ENCODE measurements around the gene ARPP21.

ARPP21 gene

DNA sequence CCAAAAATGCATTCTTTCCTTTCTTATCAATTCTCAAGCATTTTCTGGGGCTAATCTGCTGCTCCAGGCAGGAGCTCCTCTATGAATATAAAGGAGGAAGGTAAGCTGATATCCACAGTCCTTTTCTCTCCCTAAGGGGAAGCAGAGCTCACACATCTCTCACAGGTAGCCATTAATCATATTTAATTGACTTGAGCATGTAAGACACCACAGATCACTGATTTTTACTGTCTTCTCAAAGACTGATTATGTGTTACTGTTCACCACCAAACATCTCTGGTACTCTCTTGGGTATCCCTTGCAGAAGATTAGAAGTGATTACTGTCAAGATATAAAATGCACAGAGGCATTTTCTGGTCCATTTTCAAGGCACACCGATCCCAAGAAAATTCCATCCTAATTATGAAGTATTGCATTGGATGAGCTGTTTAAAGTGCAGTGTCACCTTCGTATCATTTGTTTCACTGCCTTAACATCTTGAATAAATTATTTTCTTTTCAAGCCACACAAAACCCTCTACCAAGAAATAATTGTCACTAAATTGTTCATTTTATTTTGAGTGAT is 100.7 kb downstream of the ARPP21 start:
- no peaks in the 10 kb centered on the region for H3K36me3 ChIP-seq (ENCODE audit: control insufficient read depth, insufficient read depth, low read length)
- no peak overlapping the region for H3K4me2 ChIP-seq (ENCODE audit: low read length)
- H2AK5ac ChIP-seq (ENCODE audit: low read length), result no peak overlapping the region
- peak; percentile 60 for DNase-seq
- H3K56ac ChIP-seq (ENCODE audit: low read length), result no peak overlapping the region
- no peaks in the 10 kb centered on the region for H3K79me2 ChIP-seq (ENCODE audit: control insufficient read depth, insufficient read depth, low read length)
- H2BK15ac ChIP-seq (replicated peaks; ENCODE audit: low read depth), result no peak overlapping the region
- H3K9ac ChIP-seq (ENCODE audit: low read length), result no peak overlapping the region
- H3K79me1 ChIP-seq (ENCODE audit: low read length), result no peaks in the 10 kb centered on the region
- no peak overlapping the region for H3K27ac ChIP-seq (ENCODE audit: low read depth, low read length)
- no peak overlapping the region for H3K4me3 ChIP-seq (ENCODE audit: low read length)
- no peak overlapping the region for H3K23ac ChIP-seq (ENCODE audit: low read length)
- H4K5ac ChIP-seq (ENCODE audit: low read length), result no peak overlapping the region
- H3K4me1 ChIP-seq (ENCODE audit: control insufficient read depth, low read depth, low read length), result no peaks in the 10 kb centered on the region
- no peak overlapping the region for H3K4ac ChIP-seq (ENCODE audit: low read depth, low read length)
- no peaks in the 10 kb centered on the region for H3K27me3 ChIP-seq (ENCODE audit: insufficient read depth, low read length, poor library complexity)
- WGBS (ENCODE audit: extremely low coverage, insufficient coverage, low lambda C conversion rate), result no CpG with 5 or more reads among the region's 2 CpGs
- H2BK120ac ChIP-seq (ENCODE audit: low read depth, low read length), result no peak overlapping the region
- no peak overlapping the region for H3K18ac ChIP-seq (ENCODE audit: low read length)
- no peak overlapping the region for H2BK5ac ChIP-seq (ENCODE audit: low read length)
- no peak overlapping the region for H4K8ac ChIP-seq (ENCODE audit: low read depth, low read length)

DNA sequence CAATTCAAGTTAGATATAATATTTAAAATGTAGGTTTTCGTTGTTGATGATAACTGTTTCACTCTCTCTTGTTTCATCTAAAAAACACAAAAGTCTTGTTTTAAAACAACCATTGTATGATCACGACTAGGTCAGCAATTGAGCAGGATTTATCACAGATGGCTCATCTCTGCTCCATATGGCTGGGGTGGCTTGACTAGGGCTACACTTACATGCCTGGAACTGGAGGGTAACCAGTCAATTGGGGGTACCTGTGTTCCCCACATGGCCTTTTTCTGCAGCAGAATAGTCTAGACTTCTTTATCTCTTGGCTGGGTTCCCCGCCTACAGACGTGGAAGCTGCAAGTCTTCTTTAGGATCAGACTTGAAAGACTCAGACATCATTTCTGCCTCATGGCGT is 103.9 kb downstream of the ARPP21 start:
- Histone ChIP-seq H3K79me1 (ENCODE audit: low read length) (no peaks in the 10 kb centered on the region), H4K5ac (ENCODE audit: low read length) (no peak overlapping the region), H3K36me3 (ENCODE audit: control insufficient read depth, insufficient read depth, low read length) (no peaks in the 10 kb centered on the region), H3K9ac (ENCODE audit: low read length) (no peak overlapping the region), H3K79me2 (ENCODE audit: control insufficient read depth, insufficient read depth, low read length) (no peaks in the 10 kb centered on the region), H3K18ac (ENCODE audit: low read length) (no peak overlapping the region), H3K56ac (ENCODE audit: low read length) (no peak overlapping the region), H3K27me3 (ENCODE audit: insufficient read depth, low read length, poor library complexity) (no peaks in the 10 kb centered on the region), H4K8ac (ENCODE audit: low read depth, low read length) (no peak overlapping the region), H2BK5ac (ENCODE audit: low read length) (no peak overlapping the region), H3K27ac (ENCODE audit: low read depth, low read length) (no peak overlapping the region), H3K4me2 (ENCODE audit: low read length) (no peak overlapping the region), H3K4me3 (ENCODE audit: low read length) (no peak overlapping the region), H3K23ac (ENCODE audit: low read length) (no peak overlapping the region), H3K4me1 (ENCODE audit: control insufficient read depth, low read depth, low read length) (no peaks in the 10 kb centered on the region), H2BK15ac (replicated peaks; ENCODE audit: low read depth) (no peak overlapping the region), H2BK120ac (ENCODE audit: low read depth, low read length) (no peak overlapping the region), H2AK5ac (ENCODE audit: low read length) (no peak overlapping the region), H3K4ac (ENCODE audit: low read depth, low read length) (no peak overlapping the region)
- DNase-seq, result no peak
- WGBS (ENCODE audit: extremely low coverage, insufficient coverage, low lambda C conversion rate), result no CpG with 5 or more reads among the region's 5 CpGs

DNA sequence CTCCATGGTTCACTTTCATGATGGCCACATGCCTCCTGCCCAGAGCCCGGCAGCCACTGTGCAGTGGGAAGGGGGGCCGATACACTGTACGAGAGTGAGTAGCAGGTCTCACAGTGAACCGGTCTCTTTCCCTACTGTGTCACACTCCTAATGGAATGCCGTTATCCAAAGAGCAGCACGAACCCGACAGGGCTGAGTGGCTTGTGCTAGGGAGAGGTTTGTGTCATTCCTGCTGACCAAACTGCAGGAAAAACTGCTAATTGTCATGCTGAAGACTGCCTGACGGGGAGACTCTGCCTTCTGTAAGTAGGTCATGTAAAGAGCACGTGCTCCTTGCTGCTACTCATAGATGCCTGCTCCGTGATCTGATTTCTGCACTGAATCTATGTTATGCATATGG is 105.1 kb downstream of the ARPP21 start:
- Histone ChIP-seq H3K9ac (ENCODE audit: low read length) (no peak overlapping the region), H3K79me1 (ENCODE audit: low read length) (no peaks in the 10 kb centered on the region), H3K79me2 (ENCODE audit: control insufficient read depth, insufficient read depth, low read length) (no peaks in the 10 kb centered on the region), H3K4me2 (ENCODE audit: low read length) (no peak overlapping the region), H3K23ac (ENCODE audit: low read length) (no peak overlapping the region), H4K8ac (ENCODE audit: low read depth, low read length) (no peak overlapping the region), H3K36me3 (ENCODE audit: control insufficient read depth, insufficient read depth, low read length) (no peaks in the 10 kb centered on the region), H3K4me1 (ENCODE audit: control insufficient read depth, low read depth, low read length) (no peaks in the 10 kb centered on the region), H3K4ac (ENCODE audit: low read depth, low read length) (no peak overlapping the region), H3K27me3 (ENCODE audit: insufficient read depth, low read length, poor library complexity) (no peaks in the 10 kb centered on the region), H3K4me3 (ENCODE audit: low read length) (no peak overlapping the region), H2BK15ac (replicated peaks; ENCODE audit: low read depth) (no peak overlapping the region), H3K56ac (ENCODE audit: low read length) (no peak overlapping the region), H3K27ac (ENCODE audit: low read depth, low read length) (no peak overlapping the region), H4K5ac (ENCODE audit: low read length) (no peak overlapping the region), H3K18ac (ENCODE audit: low read length) (no peak overlapping the region), H2BK5ac (ENCODE audit: low read length) (no peak overlapping the region), H2BK120ac (ENCODE audit: low read depth, low read length) (no peak overlapping the region), H2AK5ac (ENCODE audit: low read length) (no peak overlapping the region)
- peak; percentile 68 for DNase-seq
- no CpG with 5 or more reads among the region's 10 CpGs for WGBS (ENCODE audit: extremely low coverage, insufficient coverage, low lambda C conversion rate)

DNA sequence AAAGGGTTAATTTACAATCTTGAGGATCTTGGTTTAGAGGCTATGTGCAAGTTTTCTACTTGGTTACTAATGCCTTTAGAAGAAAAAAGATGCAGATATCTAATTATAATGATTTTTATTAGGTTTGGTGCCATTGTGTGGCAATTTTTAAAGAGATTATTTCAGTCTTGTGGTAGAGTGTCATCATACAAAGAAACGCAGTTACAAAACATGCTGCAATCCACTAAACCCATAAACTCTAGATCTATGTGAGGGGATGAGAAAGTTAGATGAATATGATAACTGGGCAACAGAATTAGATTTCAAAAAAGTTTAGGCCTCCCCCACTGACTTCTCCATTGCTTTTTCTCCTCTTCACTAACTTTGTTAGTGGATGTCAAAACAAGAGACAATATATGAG is 106.0 kb downstream of the ARPP21 start:
- Histone ChIP-seq H3K27me3 (ENCODE audit: insufficient read depth, low read length, poor library complexity) (no peaks in the 10 kb centered on the region), H3K4me2 (ENCODE audit: low read length) (no peak overlapping the region), H2BK120ac (ENCODE audit: low read depth, low read length) (no peak overlapping the region), H3K4me1 (ENCODE audit: control insufficient read depth, low read depth, low read length) (no peaks in the 10 kb centered on the region), H3K27ac (ENCODE audit: low read depth, low read length) (no peak overlapping the region), H3K56ac (ENCODE audit: low read length) (no peak overlapping the region), H3K36me3 (ENCODE audit: control insufficient read depth, insufficient read depth, low read length) (no peaks in the 10 kb centered on the region), H3K4ac (ENCODE audit: low read depth, low read length) (no peak overlapping the region), H3K4me3 (ENCODE audit: low read length) (no peak overlapping the region), H3K18ac (ENCODE audit: low read length) (no peak overlapping the region), H2AK5ac (ENCODE audit: low read length) (no peak overlapping the region), H2BK5ac (ENCODE audit: low read length) (no peak overlapping the region), H3K79me2 (ENCODE audit: control insufficient read depth, insufficient read depth, low read length) (no peaks in the 10 kb centered on the region), H3K9ac (ENCODE audit: low read length) (no peak overlapping the region), H4K8ac (ENCODE audit: low read depth, low read length) (no peak overlapping the region), H3K79me1 (ENCODE audit: low read length) (no peaks in the 10 kb centered on the region), H3K23ac (ENCODE audit: low read length) (no peak overlapping the region), H4K5ac (ENCODE audit: low read length) (no peak overlapping the region), H2BK15ac (replicated peaks; ENCODE audit: low read depth) (no peak overlapping the region)
- no peak for DNase-seq
- no CpG with 5 or more reads among the region's 1 CpG for WGBS (ENCODE audit: extremely low coverage, insufficient coverage, low lambda C conversion rate)

DNA sequence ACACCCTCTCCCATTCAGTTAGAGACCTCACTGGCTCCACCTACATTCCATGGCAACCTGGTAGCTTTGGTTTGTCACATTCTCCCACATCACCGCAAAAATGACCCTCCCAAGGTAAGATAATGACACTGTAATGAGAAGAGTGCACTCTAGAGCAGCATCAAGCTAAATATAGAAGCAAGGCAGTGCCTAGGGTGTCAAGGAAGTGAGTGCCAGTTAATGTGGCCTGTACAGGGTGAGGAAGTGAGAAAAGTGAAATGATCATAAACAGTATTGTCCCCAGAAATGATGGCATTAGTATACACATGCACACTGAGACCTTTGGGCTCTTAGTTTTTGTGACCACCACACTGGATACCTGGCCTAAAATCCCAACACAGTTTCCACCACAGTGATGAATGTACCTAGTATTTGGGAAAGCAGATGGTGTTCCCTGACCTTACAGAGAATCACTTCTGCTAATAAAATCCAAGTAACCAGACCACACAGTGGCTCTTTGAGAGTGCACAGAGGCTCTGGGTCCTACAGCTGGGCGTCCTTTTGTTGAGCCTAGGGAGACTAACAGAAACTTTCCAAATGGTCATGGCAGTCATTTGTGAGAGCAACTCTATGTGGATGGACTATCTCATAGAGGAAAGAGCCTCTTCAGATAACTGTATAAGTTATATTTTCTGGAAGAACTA is 106.6 kb downstream of the ARPP21 start:
- no peak overlapping the region for H2BK120ac ChIP-seq (ENCODE audit: low read depth, low read length)
- no peak overlapping the region for H3K9ac ChIP-seq (ENCODE audit: low read length)
- H3K18ac ChIP-seq (ENCODE audit: low read length), result no peak overlapping the region
- H2BK5ac ChIP-seq (ENCODE audit: low read length), result no peak overlapping the region
- WGBS (ENCODE audit: extremely low coverage, insufficient coverage, low lambda C conversion rate), result no CpG with 5 or more reads among the region's 2 CpGs
- H3K36me3 ChIP-seq (ENCODE audit: control insufficient read depth, insufficient read depth, low read length), result no peaks in the 10 kb centered on the region
- no peak overlapping the region for H2BK15ac ChIP-seq (replicated peaks; ENCODE audit: low read depth)
- no peaks in the 10 kb centered on the region for H3K4me1 ChIP-seq (ENCODE audit: control insufficient read depth, low read depth, low read length)
- H4K5ac ChIP-seq (ENCODE audit: low read length), result no peak overlapping the region
- H4K8ac ChIP-seq (ENCODE audit: low read depth, low read length), result no peak overlapping the region
- H3K79me2 ChIP-seq (ENCODE audit: control insufficient read depth, insufficient read depth, low read length), result no peaks in the 10 kb centered on the region
- H2AK5ac ChIP-seq (ENCODE audit: low read length), result no peak overlapping the region
- no peak overlapping the region for H3K27ac ChIP-seq (ENCODE audit: low read depth, low read length)
- no peak overlapping the region for H3K23ac ChIP-seq (ENCODE audit: low read length)
- DNase-seq, result no peak
- no peak overlapping the region for H3K4me3 ChIP-seq (ENCODE audit: low read length)
- no peak overlapping the region for H3K4me2 ChIP-seq (ENCODE audit: low read length)
- H3K79me1 ChIP-seq (ENCODE audit: low read length), result no peaks in the 10 kb centered on the region
- H3K56ac ChIP-seq (ENCODE audit: low read length), result no peak overlapping the region
- no peaks in the 10 kb centered on the region for H3K27me3 ChIP-seq (ENCODE audit: insufficient read depth, low read length, poor library complexity)
- H3K4ac ChIP-seq (ENCODE audit: low read depth, low read length), result no peak overlapping the region

DNA sequence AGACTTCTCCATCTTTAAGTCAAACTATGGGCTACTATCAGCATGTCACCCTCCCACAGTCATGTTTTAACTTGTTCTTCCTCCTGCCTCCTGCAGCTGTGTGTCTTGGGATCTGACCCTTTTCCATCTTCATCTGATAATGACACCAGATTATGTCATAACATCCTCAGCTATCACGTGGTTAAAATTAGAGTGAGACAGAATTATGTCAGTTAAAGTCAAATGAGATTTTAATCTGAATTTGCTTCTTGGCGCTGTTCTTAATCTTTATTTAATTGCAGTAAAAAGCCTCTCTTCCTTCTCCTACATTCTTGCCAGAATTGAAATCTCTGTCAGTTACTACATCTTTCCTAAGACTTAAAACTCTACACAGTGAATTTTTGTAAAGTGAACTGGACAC is 107.2 kb downstream of the ARPP21 start:
- H2AK5ac ChIP-seq (ENCODE audit: low read length), result no peak overlapping the region
- H3K4me3 ChIP-seq (ENCODE audit: low read length), result no peak overlapping the region
- no peaks in the 10 kb centered on the region for H3K79me1 ChIP-seq (ENCODE audit: low read length)
- H3K36me3 ChIP-seq (ENCODE audit: control insufficient read depth, insufficient read depth, low read length), result no peaks in the 10 kb centered on the region
- no peak overlapping the region for H3K18ac ChIP-seq (ENCODE audit: low read length)
- no peak overlapping the region for H3K27ac ChIP-seq (ENCODE audit: low read depth, low read length)
- H3K27me3 ChIP-seq (ENCODE audit: insufficient read depth, low read length, poor library complexity), result no peaks in the 10 kb centered on the region
- H3K4me1 ChIP-seq (ENCODE audit: control insufficient read depth, low read depth, low read length), result no peaks in the 10 kb centered on the region
- H2BK5ac ChIP-seq (ENCODE audit: low read length), result no peak overlapping the region
- no CpG with 5 or more reads among the region's 2 CpGs for WGBS (ENCODE audit: extremely low coverage, insufficient coverage, low lambda C conversion rate)
- no peak overlapping the region for H3K23ac ChIP-seq (ENCODE audit: low read length)
- no peak overlapping the region for H3K4ac ChIP-seq (ENCODE audit: low read depth, low read length)
- H3K56ac ChIP-seq (ENCODE audit: low read length), result no peak overlapping the region
- no peak for DNase-seq
- H3K79me2 ChIP-seq (ENCODE audit: control insufficient read depth, insufficient read depth, low read length), result no peaks in the 10 kb centered on the region
- H4K8ac ChIP-seq (ENCODE audit: low read depth, low read length), result no peak overlapping the region
- no peak overlapping the region for H3K4me2 ChIP-seq (ENCODE audit: low read length)
- no peak overlapping the region for H4K5ac ChIP-seq (ENCODE audit: low read length)
- no peak overlapping the region for H2BK120ac ChIP-seq (ENCODE audit: low read depth, low read length)
- H2BK15ac ChIP-seq (replicated peaks; ENCODE audit: low read depth), result no peak overlapping the region
- H3K9ac ChIP-seq (ENCODE audit: low read length), result no peak overlapping the region
